NT2/D1 (cell line): ENCODE measurements around the gene ZDHHC5.

ENCODE experiments used
- SUZ12 ChIP-seq: IDR thresholded peaks from 2 replicates; pipeline ENCODE4 v1.6.1; 2011; ENCODE audit not compliant: insufficient read length, insufficient read depth; ENCODE audit errors: extremely low read depth
- YY1 ChIP-seq: IDR thresholded peaks from 2 replicates; pipeline ENCODE4 v1.6.1; 2011; ENCODE audit not compliant: insufficient read length, insufficient read depth

- TF ChIP-seq YY1 (no peak), SUZ12 (no peak)
Observed at GRCh38 chr11:57656885-57657193, 11.1 kb upstream of the ZDHHC5 start.
